Esophagus muscularis mucosa (tissue), 4 donors: Measurements from ENCODE around the gene FASTK. TPM values are rescaled to one million over a fixed set of nuclear protein-coding genes. Genes with fewer than 3 reads are reported as not detected.

Experiments used
- DNase-seq: peaks from one replicate; pipeline ENCODE4 v3.0.0-alpha.2; 2017; ENCODE audit errors: extremely low spot score
- H3K27ac ChIP-seq, 4 donors: fragments of 200-600 bp; sonication (generic); replicated peaks in 1 of 4; 1 replicate in 3 of 4; 2 replicates in 1 of 4; pipeline ENCODE4 v1.5.1; 2016 to 2019; ENCODE audit warnings: mild to moderate bottlenecking in 1 of 4
- H3K27me3 ChIP-seq, 4 donors: fragments of 200-600 bp; sonication (generic); one replicate each; pipeline versions ENCODE4 v1.5.1 to v1.6.0; 2016 to 2019
- H3K36me3 ChIP-seq, 4 donors: fragments of 200-600 bp; sonication (generic); one replicate each; pipeline ENCODE4 v1.5.1; 2016 to 2019
- H3K4me1 ChIP-seq, 4 donors: fragments of 200-600 bp; sonication (generic); one replicate each; pipeline ENCODE4 v1.5.1; 2016 to 2019
- H3K4me3 ChIP-seq, 4 donors: fragments of 200-600 bp; sonication (generic); 1 replicate in 2 of 4; 2 replicates in 2 of 4; pipeline ENCODE4 v1.5.1; 2016 to 2019; ENCODE audit warnings: mild to moderate bottlenecking in 4 of 4, moderate library complexity in 1 of 4
- H3K9me3 ChIP-seq, 4 donors: fragments of 200-600 bp; sonication (generic); 1 replicate in 3 of 4; 2 replicates in 1 of 4; pipeline ENCODE4 v1.5.1; 2016 to 2019
- EP300 ChIP-seq: sonication (generic); formaldehyde crosslinking; IDR thresholded peaks from one replicate; pipeline ENCODE4 v1.6.1; 2017; ENCODE audit warnings: antibody characterized with exemption
- POLR2A ChIP-seq: fragments of 450-650 bp; IDR thresholded peaks from one replicate; pipeline ENCODE4 v1.6.1; 2017; ENCODE audit warnings: antibody characterized with exemption, moderate library complexity, mild to moderate bottlenecking, low read depth
- POLR2AphosphoS5 ChIP-seq, 2 donors: sonication (generic); formaldehyde crosslinking; IDR thresholded peaks; one replicate each; pipeline ENCODE4 v1.6.1; 2017; ENCODE audit warnings: antibody characterized with exemption in 2 of 2
- WGBS: methylation state at CpG from one replicate; pipeline ENCODE4 v1.1.5; 2018; 5-methylcytosine and 5-hydroxymethylcytosine counted together
- intact Hi-C: fragments of 100-400 bp; cut with DNase I; formaldehyde crosslinking; loops from one replicate; pipeline ENCODE4 v1.15.1; 2023
- total RNA-seq, 4 donors: library from RNA; depleted of rRNA; stranded (reverse); fragments of >200 nt; gene quantifications; one replicate each; pipeline versions ENCODE4 v1.1.0 to v1.2.1, GENCODE V29; 2016
- TF ChIP-seq, protein P1 (sequence below), 3 experiments: fragments of 200-600 bp in 2 of 3; fragments of 450-650 bp in 1 of 3; sonication (generic) in 2 of 3; IDR thresholded peaks; one replicate each; pipeline ENCODE4 v1.5.1; 2017 to 2019; ENCODE audit warnings: antibody characterized with exemption in 3 of 3, mild to moderate bottlenecking in 2 of 3, moderate library complexity in 1 of 3

The FASTK gene
- total RNA-seq, 4 donors from 2014 or later: 45.7 to 74.9 (median 60.4) TPM

GRCh38 chr7:151107882-151108281 is 27.3 kb upstream of the FASTK start:
- Histone ChIP-seq H3K4me3 (no peak overlapping the region), H3K4me1 (peaks cover 11 to 42% (median 28%) of the 10 kb centered on the region in 4 donors), H3K27ac (no peak overlapping the region), H3K9me3 (no peaks in the 10 kb centered on the region), H3K36me3 (peaks cover 0 to 6% (median 2%) of the 10 kb centered on the region in 4 donors), H3K27me3 (no peaks in the 10 kb centered on the region)
- TF ChIP-seq, protein P1, sequence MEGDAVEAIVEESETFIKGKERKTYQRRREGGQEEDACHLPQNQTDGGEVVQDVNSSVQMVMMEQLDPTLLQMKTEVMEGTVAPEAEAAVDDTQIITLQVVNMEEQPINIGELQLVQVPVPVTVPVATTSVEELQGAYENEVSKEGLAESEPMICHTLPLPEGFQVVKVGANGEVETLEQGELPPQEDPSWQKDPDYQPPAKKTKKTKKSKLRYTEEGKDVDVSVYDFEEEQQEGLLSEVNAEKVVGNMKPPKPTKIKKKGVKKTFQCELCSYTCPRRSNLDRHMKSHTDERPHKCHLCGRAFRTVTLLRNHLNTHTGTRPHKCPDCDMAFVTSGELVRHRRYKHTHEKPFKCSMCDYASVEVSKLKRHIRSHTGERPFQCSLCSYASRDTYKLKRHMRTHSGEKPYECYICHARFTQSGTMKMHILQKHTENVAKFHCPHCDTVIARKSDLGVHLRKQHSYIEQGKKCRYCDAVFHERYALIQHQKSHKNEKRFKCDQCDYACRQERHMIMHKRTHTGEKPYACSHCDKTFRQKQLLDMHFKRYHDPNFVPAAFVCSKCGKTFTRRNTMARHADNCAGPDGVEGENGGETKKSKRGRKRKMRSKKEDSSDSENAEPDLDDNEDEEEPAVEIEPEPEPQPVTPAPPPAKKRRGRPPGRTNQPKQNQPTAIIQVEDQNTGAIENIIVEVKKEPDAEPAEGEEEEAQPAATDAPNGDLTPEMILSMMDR (IDR thresholded peaks at IDR 0.05): no peak
- TF ChIP-seq EP300: no peak
- no peak for DNase-seq
- intact Hi-C loops: no loop called here
- WGBS: 86% methylated on average over 6 of the region's 10 CpGs

- WGBS: 76% methylated on average over 23 of the region's 23 CpGs
- Histone ChIP-seq H3K4me3 (no peak overlapping the region), H3K9me3 (no peaks in the 10 kb centered on the region), H3K4me1 (peaks cover 22 to 45% (median 33%) of the 10 kb centered on the region in 4 donors), H3K27me3 (no peaks in the 10 kb centered on the region), H3K36me3 (peaks cover 0 to 6% (median 5%) of the 10 kb centered on the region in 4 donors), H3K27ac (no peak overlapping the region)
- no peak for DNase-seq
- TF ChIP-seq, protein P1 (IDR thresholded peaks at IDR 0.05): no peak
- no peak for TF ChIP-seq POLR2AphosphoS5 (IDR thresholded peaks at IDR 0.05)
- TF ChIP-seq POLR2A: no peak
- no peak for TF ChIP-seq EP300
- intact Hi-C loops: no loop called here
Observed at GRCh38 chr7:151104411-151105235, 24.0 kb upstream of the FASTK start.

- DNase-seq: no peak
- peaks cover 26 to 43% (median 31%) of the 10 kb centered on the region in 4 donors for H3K4me1 ChIP-seq
- intact Hi-C loops: no loop called here
- no peak overlapping the region for H3K27ac ChIP-seq
- TF ChIP-seq, protein P1 (IDR thresholded peaks at IDR 0.05): no peak
- TF ChIP-seq EP300: no peak
- no peak for TF ChIP-seq POLR2AphosphoS5 (IDR thresholded peaks at IDR 0.05)
- no peak for TF ChIP-seq POLR2A
- 87% methylated on average over 11 of the region's 12 CpGs for WGBS
- no peak overlapping the region for H3K4me3 ChIP-seq
- H3K9me3 ChIP-seq: no peaks in the 10 kb centered on the region
- H3K27me3 ChIP-seq: no peaks in the 10 kb centered on the region
- peaks cover 0 to 6% (median 5%) of the 10 kb centered on the region in 4 donors for H3K36me3 ChIP-seq
Observed at GRCh38 chr7:151103973-151104372, 23.4 kb upstream of the FASTK start.

DNA sequence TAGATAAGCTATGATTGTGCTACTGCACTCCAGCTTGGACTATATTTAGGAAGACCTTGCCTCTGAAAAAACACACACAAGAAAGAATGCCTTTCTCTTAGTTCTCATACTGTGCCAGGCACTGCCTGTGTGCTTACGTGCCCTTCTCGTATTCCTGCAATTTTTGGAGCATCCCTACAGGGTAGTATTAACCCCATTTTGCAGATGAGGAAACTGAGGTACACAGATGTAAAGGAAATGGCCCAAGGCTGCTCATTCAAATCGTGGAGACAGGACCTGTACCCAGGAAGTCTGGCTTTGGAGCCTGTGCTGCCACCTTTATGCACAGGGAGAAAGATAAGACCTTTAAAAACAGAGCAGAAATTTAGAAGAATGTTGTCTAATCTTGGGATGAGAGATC is 22.4 kb upstream of the FASTK start:
- Histone ChIP-seq H3K27ac (no peak overlapping the region), H3K36me3 (peaks cover 0 to 6% (median 5%) of the 10 kb centered on the region in 4 donors), H3K4me3 (no peak overlapping the region), H3K4me1 (peaks cover 26 to 40% (median 30%) of the 10 kb centered on the region in 4 donors), H3K27me3 (no peaks in the 10 kb centered on the region), H3K9me3 (no peaks in the 10 kb centered on the region)
- DNase-seq: no peak
- WGBS: 83% methylated on average over 3 of the region's 3 CpGs
- TF ChIP-seq POLR2A (no peak), EP300 (no peak), POLR2AphosphoS5 (IDR thresholded peaks at IDR 0.05) (no peak)
- TF ChIP-seq, protein P1 (IDR thresholded peaks at IDR 0.05): no peak
- intact Hi-C loops: no loop called here
